AG09309 (cell line): ENCODE measurements around the gene LRRC26.

ENCODE experiments used
- DNase-seq: peaks from one replicate; pipeline ENCODE4 v3.0.0-alpha.2; 2010; ENCODE audit warnings: low read depth
- H3K4me3 ChIP-seq: 2 replicates; pipeline ENCODE4 v1.5.1; 2011; ENCODE audit warnings: mild to moderate bottlenecking, low read depth, low read length, moderate library complexity; ENCODE audit not compliant: control insufficient read depth
- TF ChIP-seq, protein P1 (sequence below): IDR thresholded peaks from 2 replicates; pipeline ENCODE4 v1.5.1; 2011; ENCODE audit warnings: mild to moderate bottlenecking, low read depth, low read length, inconsistent platforms; ENCODE audit not compliant: insufficient read depth, control insufficient read depth; ENCODE audit errors: missing control alignments

LRRC26 gene

DNA sequence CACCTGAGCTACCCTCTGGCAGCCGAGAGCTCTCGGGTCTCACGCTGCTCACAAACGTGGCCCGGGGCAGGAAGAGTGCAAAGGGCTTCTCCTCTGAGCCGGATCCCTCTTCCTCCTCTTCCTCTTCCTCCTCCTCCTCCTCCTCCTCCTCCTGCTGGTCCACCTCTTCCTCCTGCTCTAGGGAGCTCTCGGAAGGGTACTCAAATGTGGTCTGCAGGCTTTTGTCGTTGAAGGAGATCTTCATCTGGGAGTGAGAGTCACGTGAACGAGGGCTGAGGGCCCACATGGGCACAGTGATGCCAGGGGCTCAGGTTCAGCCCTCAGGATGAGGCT is 22.6 kb upstream of the LRRC26 start:
- no peak for DNase-seq
- H3K4me3 ChIP-seq: no peak overlapping the region
- TF ChIP-seq, protein P1, sequence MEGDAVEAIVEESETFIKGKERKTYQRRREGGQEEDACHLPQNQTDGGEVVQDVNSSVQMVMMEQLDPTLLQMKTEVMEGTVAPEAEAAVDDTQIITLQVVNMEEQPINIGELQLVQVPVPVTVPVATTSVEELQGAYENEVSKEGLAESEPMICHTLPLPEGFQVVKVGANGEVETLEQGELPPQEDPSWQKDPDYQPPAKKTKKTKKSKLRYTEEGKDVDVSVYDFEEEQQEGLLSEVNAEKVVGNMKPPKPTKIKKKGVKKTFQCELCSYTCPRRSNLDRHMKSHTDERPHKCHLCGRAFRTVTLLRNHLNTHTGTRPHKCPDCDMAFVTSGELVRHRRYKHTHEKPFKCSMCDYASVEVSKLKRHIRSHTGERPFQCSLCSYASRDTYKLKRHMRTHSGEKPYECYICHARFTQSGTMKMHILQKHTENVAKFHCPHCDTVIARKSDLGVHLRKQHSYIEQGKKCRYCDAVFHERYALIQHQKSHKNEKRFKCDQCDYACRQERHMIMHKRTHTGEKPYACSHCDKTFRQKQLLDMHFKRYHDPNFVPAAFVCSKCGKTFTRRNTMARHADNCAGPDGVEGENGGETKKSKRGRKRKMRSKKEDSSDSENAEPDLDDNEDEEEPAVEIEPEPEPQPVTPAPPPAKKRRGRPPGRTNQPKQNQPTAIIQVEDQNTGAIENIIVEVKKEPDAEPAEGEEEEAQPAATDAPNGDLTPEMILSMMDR: no peak

DNA sequence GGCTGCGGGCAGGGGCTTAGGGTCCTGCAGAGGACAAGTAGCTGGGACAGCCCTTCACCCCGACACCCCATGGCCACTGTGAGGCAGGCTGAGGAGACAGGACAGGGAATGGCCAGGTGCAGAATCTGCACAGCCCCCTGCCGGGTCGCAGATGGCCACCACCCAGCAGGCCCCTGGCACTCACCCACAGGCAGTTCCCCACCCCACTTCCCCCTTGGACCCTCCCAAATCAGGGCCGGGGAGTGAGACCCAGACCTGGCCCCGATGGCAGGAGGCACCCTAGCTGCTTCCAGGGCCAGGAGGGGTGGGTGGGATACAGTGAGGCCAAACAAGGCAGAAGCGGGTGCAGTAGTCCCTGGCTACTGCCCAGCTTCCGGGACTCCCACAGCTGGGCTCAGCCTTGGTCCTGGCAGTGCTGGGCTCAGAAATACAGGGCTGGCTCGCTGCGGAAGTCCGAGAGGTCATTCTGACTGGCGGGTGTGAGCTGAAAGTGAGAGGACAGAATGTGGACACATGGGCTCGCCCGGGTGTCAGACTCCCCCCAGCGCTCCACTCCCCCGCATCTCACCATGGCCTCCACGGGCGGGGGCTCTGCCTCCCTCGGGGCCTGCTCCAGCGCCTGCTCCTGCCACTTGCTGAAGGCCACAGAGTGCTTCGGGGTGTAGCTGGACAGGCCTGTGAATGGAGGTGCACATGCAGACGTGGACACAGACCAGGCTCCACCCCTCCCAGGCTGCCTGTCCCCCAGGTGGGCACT is 22.0 kb upstream of the LRRC26 start:
- no peak overlapping the region for H3K4me3 ChIP-seq
- no peak for DNase-seq
- TF ChIP-seq, protein P1: no peak

DNA sequence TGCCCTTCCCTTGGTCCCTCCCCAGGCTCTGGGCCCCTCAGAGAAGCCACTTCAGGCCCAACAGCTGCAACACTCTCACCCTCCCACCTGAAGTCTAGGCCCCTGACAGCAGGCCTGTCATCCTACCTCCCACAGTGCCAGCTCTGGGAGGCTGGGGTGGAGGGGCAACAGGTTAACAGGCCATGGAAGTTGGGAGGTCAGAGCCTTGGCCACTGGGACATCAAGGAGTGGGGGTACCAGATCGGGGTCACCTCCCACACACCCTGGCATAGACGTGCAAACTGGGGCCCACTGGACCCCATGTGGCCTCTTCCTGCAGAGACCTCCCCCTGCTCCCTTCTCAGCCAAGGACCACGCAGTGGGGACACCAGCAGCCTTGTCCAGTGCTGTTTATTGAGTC is 21.4 kb upstream of the LRRC26 start:
- no peak overlapping the region for H3K4me3 ChIP-seq
- TF ChIP-seq, protein P1: no peak

DNA sequence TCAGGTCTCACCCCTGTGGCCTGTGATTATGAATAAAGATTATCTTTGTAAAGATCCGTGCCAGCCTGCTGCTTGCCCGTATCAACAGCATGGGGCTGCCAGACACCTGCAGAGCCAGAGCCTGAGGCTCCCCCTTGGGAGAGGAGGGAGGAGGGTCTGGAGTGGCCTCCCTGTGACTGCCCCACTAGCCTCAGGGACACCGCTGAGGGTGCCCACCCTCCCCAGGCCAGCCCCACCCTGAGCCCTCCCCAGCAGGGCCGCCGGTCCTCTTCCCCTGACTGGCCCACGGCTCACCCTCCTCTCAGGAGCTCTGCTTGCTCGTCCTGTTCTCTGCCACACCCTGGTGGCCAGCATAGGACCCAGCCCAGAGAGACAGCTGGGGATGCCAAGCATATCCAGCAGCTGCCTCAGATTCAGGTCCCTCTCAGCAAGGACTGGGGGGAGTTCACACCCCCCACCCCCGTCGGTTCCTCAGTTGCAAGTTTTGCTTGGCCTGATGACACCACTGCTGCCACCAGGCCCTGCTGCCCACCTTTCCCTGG is 20.5 kb upstream of the LRRC26 start:
- TF ChIP-seq, protein P1: no peak
- H3K4me3 ChIP-seq: no peak overlapping the region; the same call in 1 of the 2 replicates
- DNase-seq: no peak

More for the DNA sequence above, 21.4 kb upstream of the LRRC26 start:
- no peak for DNase-seq

DNA sequence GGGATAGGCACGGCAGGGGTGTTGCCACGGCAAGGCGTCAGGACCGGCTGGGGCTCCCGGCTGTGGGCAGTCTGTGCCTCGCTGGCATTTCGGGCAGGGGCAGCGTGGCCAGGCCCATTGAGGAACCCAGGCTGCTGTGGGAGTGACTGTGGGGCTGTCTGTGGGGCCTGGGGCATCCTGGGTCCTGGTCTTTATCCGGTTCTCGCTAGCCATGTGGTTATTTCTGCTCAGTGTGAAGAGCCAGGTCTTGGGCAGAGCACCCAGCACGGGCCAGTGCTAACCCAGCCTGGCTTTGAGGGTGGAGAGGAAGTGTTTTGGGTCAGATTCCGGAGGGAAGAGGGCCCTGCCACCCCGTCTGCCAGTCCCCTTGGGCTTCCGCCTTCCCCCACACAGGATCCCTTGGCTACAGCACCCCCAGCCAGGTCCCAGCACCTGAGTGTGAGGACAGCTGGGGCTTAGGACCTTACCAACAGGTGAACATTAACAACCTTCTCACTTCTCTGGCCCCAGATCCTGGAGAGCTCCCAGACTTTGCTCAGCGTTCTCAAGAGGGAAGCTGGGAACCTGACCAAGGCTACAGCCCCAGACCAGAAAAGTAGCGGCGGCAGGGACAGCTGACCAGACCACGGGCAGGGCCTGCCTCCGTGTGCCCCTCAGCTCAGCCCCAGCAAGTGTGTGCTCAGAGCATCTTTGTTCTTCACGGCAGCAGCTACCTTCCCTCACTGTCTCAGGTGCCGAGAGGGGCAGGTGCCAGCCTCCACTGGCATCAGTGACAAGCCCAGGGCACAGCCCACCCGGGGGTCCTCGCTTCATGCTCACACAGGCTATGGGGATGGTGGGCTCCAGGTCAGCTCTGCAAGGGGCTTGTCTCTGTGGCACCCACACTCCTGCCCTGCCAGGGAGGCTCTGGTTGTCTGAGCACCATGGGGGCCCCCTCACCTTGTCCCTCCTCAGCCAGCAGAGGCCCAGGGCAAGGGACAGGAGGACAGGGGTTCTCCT is 19.7 kb upstream of the LRRC26 start:
- no peak for DNase-seq

More for the DNA sequence above, 19.7 kb upstream of the LRRC26 start:
- TF ChIP-seq, protein P1: no peak
- H3K4me3 ChIP-seq: peak overlapping the region; percentile 98
